ENCODE measurements around the gene MTUS2. TPM values are rescaled to one million over a fixed set of nuclear protein-coding genes. Genes with fewer than 3 reads are reported as not detected.

The MTUS2 gene
- total RNA-seq, 2 donors from 2014 or later, result 4.0 to 5.4 TPM

- intact Hi-C loops (cut with DNase I), result no loop called here
- ATAC-seq (no peak), DNase-seq (no peak)
- no peaks in the 10 kb centered on the region for H3K9me3 ChIP-seq
- no peaks in the 10 kb centered on the region for H3K4me1 ChIP-seq
- H3K36me3 ChIP-seq (replicated peaks in 1 of 2; ENCODE audit: insufficient read depth in 1 of 2, low read depth in 2 of 2), result no peaks in the 10 kb centered on the region
- no peak for TF ChIP-seq POLR2A (IDR thresholded peaks at IDR 0.05)
- TF ChIP-seq, protein P1, sequence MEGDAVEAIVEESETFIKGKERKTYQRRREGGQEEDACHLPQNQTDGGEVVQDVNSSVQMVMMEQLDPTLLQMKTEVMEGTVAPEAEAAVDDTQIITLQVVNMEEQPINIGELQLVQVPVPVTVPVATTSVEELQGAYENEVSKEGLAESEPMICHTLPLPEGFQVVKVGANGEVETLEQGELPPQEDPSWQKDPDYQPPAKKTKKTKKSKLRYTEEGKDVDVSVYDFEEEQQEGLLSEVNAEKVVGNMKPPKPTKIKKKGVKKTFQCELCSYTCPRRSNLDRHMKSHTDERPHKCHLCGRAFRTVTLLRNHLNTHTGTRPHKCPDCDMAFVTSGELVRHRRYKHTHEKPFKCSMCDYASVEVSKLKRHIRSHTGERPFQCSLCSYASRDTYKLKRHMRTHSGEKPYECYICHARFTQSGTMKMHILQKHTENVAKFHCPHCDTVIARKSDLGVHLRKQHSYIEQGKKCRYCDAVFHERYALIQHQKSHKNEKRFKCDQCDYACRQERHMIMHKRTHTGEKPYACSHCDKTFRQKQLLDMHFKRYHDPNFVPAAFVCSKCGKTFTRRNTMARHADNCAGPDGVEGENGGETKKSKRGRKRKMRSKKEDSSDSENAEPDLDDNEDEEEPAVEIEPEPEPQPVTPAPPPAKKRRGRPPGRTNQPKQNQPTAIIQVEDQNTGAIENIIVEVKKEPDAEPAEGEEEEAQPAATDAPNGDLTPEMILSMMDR (IDR thresholded peaks at IDR 0.05), result no peak
- no peak overlapping the region for H3K27ac ChIP-seq
- WGBS, 2 donors, result 57 to 65% methylated on average over 6 of the region's 6 CpGs
- H3K4me3 ChIP-seq, result no peak overlapping the region
- H3K27me3 ChIP-seq, result no peaks in the 10 kb centered on the region
Measured at GRCh38 chr13:28851422-28851821, 31.3 kb downstream of the MTUS2 start.

- no peak overlapping the region for H3K4me3 ChIP-seq
- DNase-seq (peak in 2 of 4 donors; percentile 14 to 15), ATAC-seq (no peak)
- TF ChIP-seq POLR2A (IDR thresholded peaks at IDR 0.05), result no peak
- TF ChIP-seq, protein P1 (IDR thresholded peaks at IDR 0.05), result no peak
- H3K27me3 ChIP-seq, result no peaks in the 10 kb centered on the region
- no peak overlapping the region for H3K27ac ChIP-seq
- H3K9me3 ChIP-seq, result no peaks in the 10 kb centered on the region
- H3K4me1 ChIP-seq, result no peaks in the 10 kb centered on the region
- no peaks in the 10 kb centered on the region for H3K36me3 ChIP-seq (replicated peaks in 1 of 2; ENCODE audit: insufficient read depth in 1 of 2, low read depth in 2 of 2)
- intact Hi-C loops (cut with DNase I), result no loop called here
- 29 to 39% methylated on average over 4 of the region's 4 CpGs for WGBS, 2 donors
Measured at GRCh38 chr13:28854657-28855056, 34.5 kb downstream of the MTUS2 start.

- 74 to 75% methylated on average over 5 to 6 of the region's 6 CpGs for WGBS, 2 donors
- ATAC-seq, result no peak
- Histone ChIP-seq H3K9me3 (no peaks in the 10 kb centered on the region), H3K27ac (no peak overlapping the region), H3K36me3 (replicated peaks in 1 of 2; ENCODE audit: insufficient read depth in 1 of 2, low read depth in 2 of 2) (no peaks in the 10 kb centered on the region), H3K4me1 (no peaks in the 10 kb centered on the region), H3K4me3 (no peak overlapping the region), H3K27me3 (no peaks in the 10 kb centered on the region)
- DNase-seq, result peak in 1 of 4 donors; percentile 8
- intact Hi-C loops (cut with DNase I), result no loop called here
- TF ChIP-seq, protein P1 (IDR thresholded peaks at IDR 0.05), result no peak
- TF ChIP-seq POLR2A (IDR thresholded peaks at IDR 0.05), result no peak
Measured at GRCh38 chr13:28856287-28856686, 36.1 kb downstream of the MTUS2 start.

GRCh38 chr13:28859069-28859468 lies 38.9 kb downstream of the MTUS2 start:
- Histone ChIP-seq H3K27me3 (no peaks in the 10 kb centered on the region), H3K36me3 (replicated peaks in 1 of 2; ENCODE audit: insufficient read depth in 1 of 2, low read depth in 2 of 2) (no peaks in the 10 kb centered on the region), H3K4me1 (no peaks in the 10 kb centered on the region), H3K4me3 (no peak overlapping the region), H3K27ac (no peak overlapping the region), H3K9me3 (no peaks in the 10 kb centered on the region)
- ATAC-seq (no peak), DNase-seq (no peak)
- no peak for TF ChIP-seq POLR2A (IDR thresholded peaks at IDR 0.05)
- TF ChIP-seq, protein P1 (IDR thresholded peaks at IDR 0.05), result no peak
- intact Hi-C loops (cut with DNase I), result no loop called here
- WGBS, 2 donors, result 85 to 92% methylated on average over 2 of the region's 2 CpGs

- H3K4me1 ChIP-seq, result no peaks in the 10 kb centered on the region
- 68 to 74% methylated on average over 2 of the region's 2 CpGs for WGBS, 2 donors
- no peak overlapping the region for H3K27ac ChIP-seq
- no peaks in the 10 kb centered on the region for H3K27me3 ChIP-seq
- no peak for DNase-seq
- intact Hi-C loops (cut with DNase I), result no loop called here
- TF ChIP-seq POLR2A (IDR thresholded peaks at IDR 0.05), result no peak
- TF ChIP-seq, protein P1 (IDR thresholded peaks at IDR 0.05), result no peak
- no peak overlapping the region for H3K4me3 ChIP-seq
- H3K36me3 ChIP-seq (replicated peaks in 1 of 2; ENCODE audit: insufficient read depth in 1 of 2, low read depth in 2 of 2), result no peaks in the 10 kb centered on the region
- H3K9me3 ChIP-seq, result no peaks in the 10 kb centered on the region
- no peak for ATAC-seq
Measured at GRCh38 chr13:28859717-28860116, 39.6 kb downstream of the MTUS2 start.

Measured in body of pancreas (tissue), 4 donors.